ENCODE measurements around the gene ATP5ME. TPM values are rescaled to one million over a fixed set of nuclear protein-coding genes. Genes with fewer than 3 reads are reported as not detected.

ATP5ME gene
- total RNA-seq, 1 experiment from 2014 or later = 425 TPM

DNA sequence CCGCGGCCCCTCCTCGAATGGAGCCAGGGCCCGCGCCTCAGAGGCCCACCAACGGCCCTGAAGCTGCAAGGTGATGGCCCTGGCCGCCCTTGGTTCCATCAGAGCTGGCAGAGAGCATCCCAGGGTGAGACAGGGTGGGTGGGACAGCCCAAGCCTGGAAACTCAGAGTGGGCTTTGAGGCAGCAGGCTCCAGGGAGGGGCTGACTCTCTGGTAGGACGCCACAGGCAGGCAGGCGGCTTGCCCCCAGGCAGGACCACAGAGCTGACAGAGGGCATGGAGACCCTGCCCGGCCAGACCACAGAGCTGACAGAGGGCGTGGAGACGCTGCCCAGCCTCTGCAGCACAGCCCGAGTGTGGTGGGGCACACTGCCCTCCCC, 5.0 kb upstream of the ATP5ME start:
- no peaks in the 10 kb centered on the region for H3K79me2 ChIP-seq (ENCODE audit: insufficient read depth, low read length)
- no peak overlapping the region for H2BK12ac ChIP-seq (ENCODE audit: insufficient read length, low read depth, low read length)
- H4K20me1 ChIP-seq (ENCODE audit: control insufficient read depth, insufficient read depth, insufficient read length) = no peaks in the 10 kb centered on the region
- no peak overlapping the region for H3K14ac ChIP-seq (ENCODE audit: insufficient read depth, low read length)
- H3K9ac ChIP-seq (ENCODE audit: extremely low read depth, insufficient read length, low read length) = no peak overlapping the region
- no peak overlapping the region for H2BK20ac ChIP-seq (ENCODE audit: low read depth, low read length, poor library complexity, severe bottlenecking)
- H2BK120ac ChIP-seq (ENCODE audit: low read depth, low read length, poor library complexity, severe bottlenecking) = no peak overlapping the region
- no CpG with 5 or more reads among the region's 13 CpGs for WGBS (ENCODE audit: extremely low coverage, insufficient read length, low lambda C conversion rate)
- no peak overlapping the region for H4K91ac ChIP-seq (ENCODE audit: insufficient read length, low read depth, low read length)
- no peaks in the 10 kb centered on the region for H3K9me3 ChIP-seq (ENCODE audit: control insufficient read depth, low read depth, low read length)
- peaks cover 14% of the 10 kb centered on the region for H3K23me2 ChIP-seq (ENCODE audit: insufficient read length, low read depth, low read length, poor library complexity, severe bottlenecking)
- H4K8ac ChIP-seq (replicated peaks; ENCODE audit: insufficient read length, low read depth, low read length) = no peak overlapping the region
- Mint-ChIP-seq H3K4me3 (no peak overlapping the region), H3K9me3 (no peaks in the 10 kb centered on the region), H3K36me3 (ENCODE audit: insufficient read depth in 1 of 3, low read depth in 3 of 3) (no peaks in the 10 kb centered on the region; a peak in 2 of 7 replicates), H3K27me3 (ENCODE audit: low read depth) (peaks cover 11% of the 10 kb centered on the region), H3K4me1 (peaks cover 2 to 17% of the 10 kb centered on the region in 2 experiments), H3K27ac (no peak overlapping the region)
- no peak overlapping the region for H2BK5ac ChIP-seq (ENCODE audit: insufficient read length, low read length)
- no peak overlapping the region for H4K5ac ChIP-seq (ENCODE audit: insufficient read length, low read depth, low read length)
- no peaks in the 10 kb centered on the region for H3K4me1 ChIP-seq (ENCODE audit: insufficient read depth, low read length)
- no peak overlapping the region for H3K4me2 ChIP-seq (ENCODE audit: insufficient read depth, insufficient read length, low read length)
- no peak overlapping the region for H3K18ac ChIP-seq (ENCODE audit: insufficient read length, low read depth, low read length)
- TF ChIP-seq CTCF (conservative IDR thresholded peaks at IDR 0.05) = no peak
- no peak overlapping the region for H2AK5ac ChIP-seq (ENCODE audit: insufficient read length, low read length)
- no peaks in the 10 kb centered on the region for H3K79me1 ChIP-seq (ENCODE audit: insufficient read depth, low read depth, low read length, poor library complexity, severe bottlenecking)
- no peaks in the 10 kb centered on the region for H3K27me3 ChIP-seq (ENCODE audit: insufficient read depth, low read length)
- no peak for DNase-seq
- no peak overlapping the region for H3T11ph ChIP-seq (ENCODE audit: low read length)
- H3K23ac ChIP-seq (ENCODE audit: insufficient read length, low read depth, low read length) = no peak overlapping the region
- H3K56ac ChIP-seq (ENCODE audit: insufficient read length, low read depth, low read length) = no peak overlapping the region
- H3K27ac ChIP-seq (ENCODE audit: insufficient read length, low read depth, low read length) = no peak overlapping the region
- no peak overlapping the region for H3K4ac ChIP-seq (ENCODE audit: low read depth, low read length)
- H2AFZ ChIP-seq (ENCODE audit: low read length) = no peak overlapping the region
- no peak overlapping the region for H2BK15ac ChIP-seq (ENCODE audit: low read depth, low read length)

Measured in H9 (cell line).